ENCODE measurements around the gene PDZD7. TPM values are rescaled to one million over a fixed set of nuclear protein-coding genes. Genes with fewer than 3 reads are reported as not detected.

PDZD7 gene
- total RNA-seq, 1 donor from 2014 or later, result 0.53 TPM

GRCh38 chr10:101047268-101047667, 16.3 kb upstream of the PDZD7 start:
- TF ChIP-seq, protein P1, sequence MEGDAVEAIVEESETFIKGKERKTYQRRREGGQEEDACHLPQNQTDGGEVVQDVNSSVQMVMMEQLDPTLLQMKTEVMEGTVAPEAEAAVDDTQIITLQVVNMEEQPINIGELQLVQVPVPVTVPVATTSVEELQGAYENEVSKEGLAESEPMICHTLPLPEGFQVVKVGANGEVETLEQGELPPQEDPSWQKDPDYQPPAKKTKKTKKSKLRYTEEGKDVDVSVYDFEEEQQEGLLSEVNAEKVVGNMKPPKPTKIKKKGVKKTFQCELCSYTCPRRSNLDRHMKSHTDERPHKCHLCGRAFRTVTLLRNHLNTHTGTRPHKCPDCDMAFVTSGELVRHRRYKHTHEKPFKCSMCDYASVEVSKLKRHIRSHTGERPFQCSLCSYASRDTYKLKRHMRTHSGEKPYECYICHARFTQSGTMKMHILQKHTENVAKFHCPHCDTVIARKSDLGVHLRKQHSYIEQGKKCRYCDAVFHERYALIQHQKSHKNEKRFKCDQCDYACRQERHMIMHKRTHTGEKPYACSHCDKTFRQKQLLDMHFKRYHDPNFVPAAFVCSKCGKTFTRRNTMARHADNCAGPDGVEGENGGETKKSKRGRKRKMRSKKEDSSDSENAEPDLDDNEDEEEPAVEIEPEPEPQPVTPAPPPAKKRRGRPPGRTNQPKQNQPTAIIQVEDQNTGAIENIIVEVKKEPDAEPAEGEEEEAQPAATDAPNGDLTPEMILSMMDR (IDR thresholded peaks at IDR 0.05), result no peak
- Histone ChIP-seq H3K27me3 (peaks cover 26% of the 10 kb centered on the region), H3K4me1 (peaks cover 5 to 20% of the 10 kb centered on the region in 2 donors), H3K36me3 (no peaks in the 10 kb centered on the region), H3K27ac (no peak overlapping the region), H3K9me3 (no peaks in the 10 kb centered on the region), H3K4me3 (no peak overlapping the region)
- intact Hi-C loops (cut with DNase I), result no loop called here
- no peak for DNase-seq (ENCODE audit: low spot score in 2 of 2)

DNA sequence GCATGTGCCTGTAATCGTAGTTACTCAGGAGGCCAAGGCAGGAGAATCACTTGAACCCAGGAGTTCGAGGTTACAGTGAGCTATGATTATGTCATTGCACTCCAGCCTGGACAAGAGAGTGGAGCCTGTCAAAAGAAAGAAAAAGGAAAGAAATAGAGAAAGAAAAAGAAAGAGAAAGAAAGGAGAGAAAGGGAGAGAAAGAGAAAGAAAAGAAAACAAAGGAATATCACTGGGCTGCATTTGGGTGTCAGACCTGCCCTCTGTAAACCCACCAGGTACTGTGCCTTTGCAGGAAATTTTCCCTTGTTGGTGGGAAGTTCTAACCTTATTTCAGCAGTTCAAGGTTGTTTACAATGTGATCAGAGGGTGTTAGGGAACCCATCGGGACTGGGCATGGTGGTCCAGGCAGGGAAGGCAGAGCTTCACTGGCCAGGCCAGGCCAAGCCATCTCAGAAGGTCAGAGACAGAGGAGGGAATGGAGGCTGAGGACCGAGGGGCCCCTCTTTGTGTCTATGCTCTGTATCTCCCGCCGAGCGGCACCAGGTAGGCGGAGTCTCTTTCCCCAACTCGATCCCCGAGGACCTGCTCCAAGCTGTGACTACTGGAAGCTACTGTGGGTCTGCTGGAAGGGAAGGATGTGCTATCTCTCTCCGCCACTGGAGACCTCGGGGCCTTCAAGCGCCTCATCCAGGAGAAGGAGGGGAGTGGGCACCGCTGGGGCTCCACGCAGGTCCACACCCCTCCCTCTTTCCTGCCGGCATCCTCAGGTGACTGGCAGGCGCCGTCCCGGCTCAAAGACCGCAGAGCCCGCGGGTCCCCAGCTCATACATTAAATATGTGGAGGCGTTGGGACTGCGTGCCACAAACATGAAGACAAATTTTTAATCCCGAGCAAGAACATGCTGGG, 15.7 kb upstream of the PDZD7 start:
- intact Hi-C loops (cut with DNase I), result no loop called here
- no peak overlapping the region for H3K27ac ChIP-seq
- H3K4me3 ChIP-seq, result no peak overlapping the region
- TF ChIP-seq, protein P1 (IDR thresholded peaks at IDR 0.05), result no peak
- no peak for DNase-seq (ENCODE audit: low spot score in 2 of 2)
- peaks cover 26% of the 10 kb centered on the region for H3K27me3 ChIP-seq
- no peaks in the 10 kb centered on the region for H3K9me3 ChIP-seq
- peaks cover 5 to 24% of the 10 kb centered on the region in 2 donors for H3K4me1 ChIP-seq
- no peaks in the 10 kb centered on the region for H3K36me3 ChIP-seq

DNA sequence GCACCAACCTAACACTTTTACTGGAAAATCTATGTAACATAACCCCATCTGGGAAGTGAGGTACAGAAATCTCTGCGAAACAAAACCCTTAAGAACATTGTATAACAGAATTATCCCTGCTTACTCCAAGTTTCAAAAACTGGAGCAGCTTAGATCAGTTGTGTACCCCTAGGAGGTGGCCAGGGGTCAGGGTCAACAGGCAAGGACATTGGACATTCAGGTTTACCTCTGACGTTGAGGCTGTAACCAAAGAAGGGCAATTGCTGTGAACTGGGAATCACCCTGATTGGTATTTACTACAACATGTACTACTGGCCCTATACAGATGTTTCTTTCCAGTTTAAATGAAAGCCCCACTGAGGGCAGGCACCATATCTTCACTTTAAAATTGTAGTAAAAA, 13.2 kb upstream of the PDZD7 start:
- DNase-seq (ENCODE audit: low spot score in 2 of 2), result no peak
- intact Hi-C loops (cut with DNase I), result no loop called here
- no peaks in the 10 kb centered on the region for H3K9me3 ChIP-seq
- peaks cover 0 to 18% of the 10 kb centered on the region in 2 donors for H3K4me1 ChIP-seq
- TF ChIP-seq, protein P1 (IDR thresholded peaks at IDR 0.05), result no peak
- H3K36me3 ChIP-seq, result peaks cover 7 to 12% of the 10 kb centered on the region in 2 donors
- H3K4me3 ChIP-seq, result no peak overlapping the region
- H3K27me3 ChIP-seq, result peaks cover 14% of the 10 kb centered on the region
- no peak overlapping the region for H3K27ac ChIP-seq

- Histone ChIP-seq H3K4me1 (peaks cover 0 to 18% of the 10 kb centered on the region in 2 donors), H3K9me3 (no peaks in the 10 kb centered on the region), H3K27ac (peak overlapping the region; percentile 87 to 93), H3K4me3 (peak overlapping the region; percentile 56 to 64), H3K36me3 (peaks cover 10 to 20% of the 10 kb centered on the region in 2 donors), H3K27me3 (peaks cover 9% of the 10 kb centered on the region)
- intact Hi-C loops (cut with DNase I), result loop anchor here (1.0 to 2.0 kb wide), 2 partner anchors 17 to 45 kb away; partner anchors contain the start of gene LZTS2
- DNase-seq (ENCODE audit: low spot score in 2 of 2), result no peak
- TF ChIP-seq, protein P1 (IDR thresholded peaks at IDR 0.05), result no peak
Measured at GRCh38 chr10:101043363-101043707, 12.4 kb upstream of the PDZD7 start.

DNA sequence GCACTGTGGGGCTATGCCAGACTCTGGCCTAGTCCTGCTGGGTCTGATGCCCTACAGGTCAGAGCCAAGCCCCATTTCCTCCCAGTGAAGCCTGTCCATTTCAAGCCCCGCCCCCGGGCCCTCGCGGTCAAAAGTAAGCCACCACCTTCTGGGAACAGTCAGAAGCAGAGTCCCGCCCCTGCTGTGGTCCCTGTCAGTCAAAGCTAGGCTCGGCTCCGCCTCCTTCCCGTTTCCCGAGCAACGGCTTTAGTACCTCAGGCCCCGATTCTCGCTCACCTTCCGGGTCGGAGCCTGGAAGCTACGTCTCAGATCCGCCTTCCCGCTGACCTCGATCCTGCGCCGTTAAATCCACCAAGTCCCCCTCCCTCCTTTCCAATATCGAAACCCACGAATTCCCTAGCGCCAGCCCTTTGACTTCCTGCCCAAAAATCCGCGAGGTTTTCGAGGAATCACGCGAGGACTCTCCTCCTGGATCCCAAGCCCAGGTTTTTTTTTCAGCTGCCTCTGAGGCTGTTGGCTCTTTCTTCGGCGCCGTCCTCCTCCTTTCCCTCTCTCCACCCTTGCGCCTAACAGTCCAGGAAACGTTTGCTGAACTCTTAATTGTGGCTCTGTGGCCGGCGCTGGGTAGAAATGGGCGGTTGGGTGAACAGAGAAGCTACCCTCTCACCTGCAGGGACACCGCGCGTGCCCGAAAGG, 11.9 kb upstream of the PDZD7 start:
- Histone ChIP-seq H3K4me3 (peak overlapping the region; percentile 56 to 64), H3K9me3 (no peaks in the 10 kb centered on the region), H3K36me3 (peaks cover 15 to 25% of the 10 kb centered on the region in 2 donors), H3K27me3 (peaks cover 6% of the 10 kb centered on the region), H3K27ac (peak overlapping the region; percentile 87 to 93), H3K4me1 (peaks cover 0 to 18% of the 10 kb centered on the region in 2 donors)
- peak; percentile 96 to 99 for DNase-seq (ENCODE audit: low spot score in 2 of 2)
- intact Hi-C loops (cut with DNase I), result loop anchor here (1.0 to 2.0 kb wide), 4 partner anchors 12 to 44 kb away; partner anchors contain the start of genes LZTS2, PDZD7 and SFXN3
- TF ChIP-seq, protein P1 (IDR thresholded peaks at IDR 0.05), result no peak

All from ascending aorta (tissue), 2 donors.